AG09309 (cell line): ENCODE measurements around the gene MAPK8IP3.
A peak's percentile ranks its signal among the peaks of the same experiment; 100 is the strongest.

Experiments used
- DNase-seq: peaks from one replicate; pipeline ENCODE4 v3.0.0-alpha.2; 2010; ENCODE audit warnings: low read depth
- H3K4me3 ChIP-seq: 2 replicates; pipeline ENCODE4 v1.5.1; 2011; ENCODE audit warnings: mild to moderate bottlenecking, low read depth, low read length, moderate library complexity; ENCODE audit not compliant: control insufficient read depth
- TF ChIP-seq, protein P1 (sequence below): IDR thresholded peaks from 2 replicates; pipeline ENCODE4 v1.5.1; 2011; ENCODE audit warnings: mild to moderate bottlenecking, low read depth, low read length, inconsistent platforms; ENCODE audit not compliant: insufficient read depth, control insufficient read depth; ENCODE audit errors: missing control alignments

MAPK8IP3 gene

DNA sequence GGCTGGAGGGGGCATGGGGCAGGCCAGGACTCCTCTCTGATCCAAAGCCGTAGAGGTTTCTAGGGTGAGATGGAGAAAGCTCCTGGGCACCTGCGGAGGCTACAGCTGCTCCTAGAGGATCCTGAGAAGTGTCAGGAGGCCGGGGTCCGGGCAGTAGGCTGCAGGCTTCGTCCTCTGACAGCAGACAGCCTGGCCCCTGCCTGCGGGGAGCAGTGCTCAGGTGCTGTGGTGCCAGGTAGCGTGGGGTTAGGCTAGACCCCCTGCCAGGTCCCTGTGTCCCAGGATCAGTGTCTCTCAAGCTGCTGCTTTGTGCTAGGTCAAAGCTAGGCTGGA lies 68.4 kb downstream of the MAPK8IP3 start:
- TF ChIP-seq, protein P1, sequence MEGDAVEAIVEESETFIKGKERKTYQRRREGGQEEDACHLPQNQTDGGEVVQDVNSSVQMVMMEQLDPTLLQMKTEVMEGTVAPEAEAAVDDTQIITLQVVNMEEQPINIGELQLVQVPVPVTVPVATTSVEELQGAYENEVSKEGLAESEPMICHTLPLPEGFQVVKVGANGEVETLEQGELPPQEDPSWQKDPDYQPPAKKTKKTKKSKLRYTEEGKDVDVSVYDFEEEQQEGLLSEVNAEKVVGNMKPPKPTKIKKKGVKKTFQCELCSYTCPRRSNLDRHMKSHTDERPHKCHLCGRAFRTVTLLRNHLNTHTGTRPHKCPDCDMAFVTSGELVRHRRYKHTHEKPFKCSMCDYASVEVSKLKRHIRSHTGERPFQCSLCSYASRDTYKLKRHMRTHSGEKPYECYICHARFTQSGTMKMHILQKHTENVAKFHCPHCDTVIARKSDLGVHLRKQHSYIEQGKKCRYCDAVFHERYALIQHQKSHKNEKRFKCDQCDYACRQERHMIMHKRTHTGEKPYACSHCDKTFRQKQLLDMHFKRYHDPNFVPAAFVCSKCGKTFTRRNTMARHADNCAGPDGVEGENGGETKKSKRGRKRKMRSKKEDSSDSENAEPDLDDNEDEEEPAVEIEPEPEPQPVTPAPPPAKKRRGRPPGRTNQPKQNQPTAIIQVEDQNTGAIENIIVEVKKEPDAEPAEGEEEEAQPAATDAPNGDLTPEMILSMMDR = no peak
- no peak for DNase-seq
- H3K4me3 ChIP-seq = peak overlapping the region; percentile 50

DNA sequence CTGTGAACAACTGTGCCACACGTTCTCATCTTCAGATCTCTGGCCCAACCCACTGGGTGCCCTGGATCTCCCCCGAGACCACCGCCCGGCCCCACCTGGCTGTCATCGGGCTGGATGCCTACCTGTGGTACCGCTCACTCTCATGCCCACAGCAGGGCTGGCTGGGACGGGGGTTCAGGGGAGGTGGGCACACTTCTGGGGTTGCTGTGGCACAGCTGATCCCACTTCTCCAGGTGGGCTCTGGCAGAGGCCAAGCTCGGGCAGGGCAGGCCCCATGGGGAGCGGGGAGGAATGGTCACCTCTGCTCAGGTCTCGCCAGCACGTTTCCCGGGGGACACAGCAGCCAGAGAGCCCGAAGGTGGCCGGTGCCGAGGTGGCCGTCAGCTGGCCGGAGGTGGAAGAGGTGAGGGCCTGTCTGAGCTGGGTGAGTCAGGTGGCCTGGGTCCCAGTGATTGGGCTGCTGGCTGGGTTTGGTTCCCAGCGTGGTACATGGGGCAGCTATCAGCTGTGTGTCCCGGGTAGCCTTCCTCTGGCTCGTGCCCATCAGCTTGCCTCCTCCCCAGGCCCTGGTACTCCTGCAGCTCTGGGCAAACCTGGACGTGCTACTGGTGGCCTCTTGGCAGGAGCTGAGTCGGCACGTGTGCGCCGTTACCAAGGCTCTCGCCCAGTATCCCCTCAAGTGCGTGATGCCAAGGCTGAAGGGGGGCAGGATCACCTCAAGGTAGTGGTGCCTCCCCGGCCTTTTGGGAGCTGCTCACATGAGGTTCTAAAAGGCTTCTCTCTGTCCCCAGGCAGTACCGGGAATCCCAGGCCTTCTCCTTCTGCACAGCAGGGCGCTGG lies 69.2 kb downstream of the MAPK8IP3 start:
- H3K4me3 ChIP-seq = no peak overlapping the region
- TF ChIP-seq, protein P1 = no peak
- DNase-seq = no peak

DNA sequence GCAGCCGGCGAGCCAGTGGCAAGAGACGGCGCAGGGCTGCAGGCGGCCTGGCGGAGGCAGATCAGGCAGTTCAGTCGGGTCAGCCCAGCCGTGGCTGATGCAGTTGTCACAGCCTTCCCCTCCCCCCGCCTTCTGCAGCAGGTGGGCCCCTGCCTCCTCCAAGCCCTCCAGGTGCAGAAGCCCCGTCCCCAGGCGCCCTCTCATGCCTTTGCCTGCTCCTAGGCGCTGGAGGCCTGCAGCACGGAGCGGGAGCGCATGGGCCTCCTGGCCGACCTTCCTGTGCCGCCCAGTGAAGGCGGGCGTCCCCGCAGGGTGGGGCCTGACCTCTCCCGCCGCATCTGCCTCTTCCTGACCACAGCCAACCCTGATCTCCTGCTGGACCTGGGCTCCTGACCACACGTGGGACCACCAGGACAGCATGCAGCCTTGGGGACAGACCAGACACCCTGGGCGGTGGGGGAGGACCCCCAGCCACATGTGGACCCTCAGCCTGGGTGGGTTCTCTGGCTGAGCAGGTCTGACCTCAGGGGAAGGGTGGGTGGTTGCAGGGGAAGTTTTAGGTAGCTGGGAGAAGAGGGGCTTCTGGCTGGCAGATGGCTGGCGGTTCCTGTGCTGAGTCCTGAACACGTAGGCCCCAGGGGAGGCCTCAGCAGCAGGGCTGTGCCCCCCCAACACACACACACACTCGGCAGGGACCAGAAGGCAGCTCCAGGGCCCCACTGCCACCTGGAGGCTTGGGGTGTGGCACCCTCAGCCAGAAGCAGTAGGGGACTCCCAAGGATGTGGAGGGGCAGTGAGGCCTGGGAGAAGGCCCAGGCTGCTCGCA lies 70.1 kb downstream of the MAPK8IP3 start:
- TF ChIP-seq, protein P1 = no peak
- H3K4me3 ChIP-seq = no peak overlapping the region
- DNase-seq = no peak

DNA sequence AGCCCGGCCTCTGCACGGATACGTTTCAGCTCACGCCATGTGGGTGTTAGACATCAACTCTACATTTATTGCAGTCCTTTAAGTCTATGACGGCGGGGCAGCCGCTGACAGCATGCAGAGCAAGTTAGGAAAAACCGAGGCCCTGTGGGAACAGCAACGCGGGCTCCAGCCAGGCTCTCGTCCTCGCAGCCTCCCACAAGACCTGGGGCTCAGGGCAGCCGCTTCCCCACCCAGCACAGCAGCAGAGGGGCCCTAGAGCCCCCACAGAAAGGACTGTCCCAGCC lies 70.6 kb downstream of the MAPK8IP3 start:
- DNase-seq = no peak
- H3K4me3 ChIP-seq = no peak overlapping the region
- TF ChIP-seq, protein P1 = no peak

DNA sequence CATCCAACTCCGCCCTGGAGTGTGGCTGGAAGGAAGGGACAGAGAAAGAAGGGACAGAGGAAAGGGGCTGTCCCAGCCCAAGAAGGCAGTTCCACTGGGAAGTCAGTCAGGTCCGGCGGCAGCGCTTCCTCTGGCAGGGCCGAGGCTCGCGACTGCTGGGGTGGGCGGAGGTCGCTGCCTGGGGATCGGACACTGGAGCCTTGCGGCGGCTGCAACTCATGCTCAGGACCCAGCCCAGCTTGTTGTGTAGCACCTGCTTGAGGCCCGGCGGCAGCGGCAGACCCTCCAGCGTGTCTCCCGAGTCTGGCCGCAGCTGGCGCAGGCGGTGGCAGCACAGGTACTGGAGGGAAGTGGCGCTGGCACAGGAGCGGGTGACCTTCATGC lies 71.0 kb downstream of the MAPK8IP3 start:
- no peak overlapping the region for H3K4me3 ChIP-seq
- DNase-seq = no peak
- TF ChIP-seq, protein P1 = no peak

DNA sequence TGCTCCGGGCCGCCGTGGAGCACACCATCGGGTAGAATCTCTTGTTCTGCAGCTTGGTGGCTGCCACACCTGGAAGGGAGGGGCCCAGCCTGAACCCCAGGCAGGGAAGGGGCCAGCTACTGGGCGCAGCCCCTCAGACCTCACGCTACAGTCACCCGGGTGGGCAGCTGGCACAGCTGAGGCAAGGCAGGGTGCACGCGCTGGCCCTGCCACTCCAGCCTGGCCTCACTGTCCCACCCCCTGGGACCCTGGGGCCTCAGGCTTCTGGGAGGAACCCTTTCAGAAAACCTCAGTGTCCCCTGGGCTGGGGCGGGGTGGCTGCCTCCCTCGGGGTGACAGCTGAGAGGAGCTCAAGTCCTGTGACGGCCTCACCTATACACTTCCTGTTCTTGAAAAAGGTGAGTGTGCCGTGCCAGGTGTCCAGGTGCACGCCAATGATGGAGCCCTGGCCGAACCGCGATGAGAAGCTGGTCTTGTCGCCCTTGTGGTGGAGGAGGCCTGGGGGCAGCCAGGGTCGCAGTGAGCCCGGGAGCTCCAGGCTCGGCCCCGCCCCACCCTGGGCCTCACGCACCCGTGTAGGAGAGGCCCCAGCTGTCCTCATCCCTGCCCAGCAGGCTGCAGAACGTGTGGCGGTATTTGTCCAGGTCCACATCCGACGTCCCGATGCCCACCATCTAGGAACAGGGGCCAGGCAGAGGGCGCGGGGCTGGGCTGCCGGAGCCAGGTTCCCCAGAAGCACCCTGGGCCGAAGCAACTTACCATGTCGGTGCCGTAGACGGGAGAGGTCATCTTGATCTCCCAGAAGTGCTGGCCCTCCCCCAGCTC lies 71.6 kb downstream of the MAPK8IP3 start:
- no peak overlapping the region for H3K4me3 ChIP-seq
- DNase-seq = no peak
- TF ChIP-seq, protein P1 = no peak
